ENCODE measurements around the gene KSR1. TPM values are rescaled to one million over a fixed set of nuclear protein-coding genes. Genes with fewer than 3 reads are reported as not detected.

The KSR1 gene
- total and polyA plus RNA-seq, 4 donors = 19.0 to 75.7 (median 42.6) TPM

GRCh38 chr17:27554911-27555310 is 98.7 kb downstream of the KSR1 start:
- WGBS, 2 donors = 87 to 95% methylated on average over 6 of the region's 6 CpGs
- Histone ChIP-seq H3K27me3 (ENCODE audit: control insufficient read depth in 1 of 2, insufficient read depth in 2 of 2, low read length in 1 of 2) (no peaks in the 10 kb centered on the region), H3K36me3 (ENCODE audit: control insufficient read depth in 1 of 2, insufficient read depth in 2 of 2, low read length in 1 of 2) (no peaks in the 10 kb centered on the region), H3K27ac (ENCODE audit: low read depth in 1 of 2, low read length in 2 of 2) (no peak overlapping the region), H3K4me1 (ENCODE audit: control insufficient read depth in 1 of 2, insufficient read depth in 2 of 2, low read length in 2 of 2) (no peaks in the 10 kb centered on the region), H3K9me3 (ENCODE audit: control insufficient read depth, low read length) (no peaks in the 10 kb centered on the region), H3K4me3 (ENCODE audit: low read length in 2 of 2) (no peak overlapping the region)
- intact Hi-C loops (cut with DNase I) = loop anchor here in 1 of 2 donors (10.0 kb wide), 1 partner anchor 60 kb away; no protein-coding TSS in a partner anchor
- DNase-seq (no peak), ATAC-seq (ENCODE audit: low FRiP score) (no peak)

DNA sequence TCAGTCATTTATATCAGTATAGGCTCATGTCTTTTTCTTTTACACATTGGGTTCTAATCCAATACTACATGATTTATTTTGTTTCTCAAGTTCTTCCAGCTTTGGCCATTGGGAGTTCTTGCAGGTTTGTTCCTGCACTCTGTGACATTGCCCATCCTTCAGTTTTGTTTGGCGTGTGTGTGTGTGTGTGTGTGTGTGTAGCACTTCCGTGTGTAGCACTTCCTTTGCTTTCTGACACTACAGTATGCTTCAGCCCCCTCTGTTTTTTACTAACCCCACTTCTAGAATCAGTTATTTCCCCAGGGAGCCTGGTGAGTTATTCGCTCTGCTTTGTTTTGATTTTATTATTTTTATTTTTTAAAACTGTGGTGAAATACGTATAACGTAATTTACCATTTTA is 99.1 kb downstream of the KSR1 start:
- Histone ChIP-seq H3K4me3 (ENCODE audit: low read length in 2 of 2) (no peak overlapping the region), H3K27me3 (ENCODE audit: control insufficient read depth in 1 of 2, insufficient read depth in 2 of 2, low read length in 1 of 2) (no peaks in the 10 kb centered on the region), H3K36me3 (ENCODE audit: control insufficient read depth in 1 of 2, insufficient read depth in 2 of 2, low read length in 1 of 2) (no peaks in the 10 kb centered on the region), H3K4me1 (ENCODE audit: control insufficient read depth in 1 of 2, insufficient read depth in 2 of 2, low read length in 2 of 2) (no peaks in the 10 kb centered on the region), H3K27ac (ENCODE audit: low read depth in 1 of 2, low read length in 2 of 2) (no peak overlapping the region), H3K9me3 (ENCODE audit: control insufficient read depth, low read length) (no peaks in the 10 kb centered on the region)
- DNase-seq = no peak
- WGBS, 2 donors = 77 to 80% methylated on average over 5 of the region's 5 CpGs
- ATAC-seq (ENCODE audit: low FRiP score) = no peak
- intact Hi-C loops (cut with DNase I) = loop anchor here in 1 of 2 donors (10.0 kb wide), 1 partner anchor 61 kb away; no protein-coding TSS in a partner anchor

- no peak overlapping the region for H3K27ac ChIP-seq (ENCODE audit: low read depth in 1 of 2, low read length in 2 of 2)
- 87% methylated on average over 5 of the region's 5 CpGs for WGBS, 2 donors
- intact Hi-C loops (cut with DNase I) = loop anchor here in 1 of 2 donors (10.0 kb wide), 1 partner anchor 64 kb away; no protein-coding TSS in a partner anchor
- no peaks in the 10 kb centered on the region for H3K9me3 ChIP-seq (ENCODE audit: control insufficient read depth, low read length)
- H3K27me3 ChIP-seq (ENCODE audit: control insufficient read depth in 1 of 2, insufficient read depth in 2 of 2, low read length in 1 of 2) = no peaks in the 10 kb centered on the region
- ATAC-seq (ENCODE audit: low FRiP score) (no peak), DNase-seq (peak in 1 of 2 donors; percentile 23)
- H3K4me1 ChIP-seq (ENCODE audit: control insufficient read depth in 1 of 2, insufficient read depth in 2 of 2, low read length in 2 of 2) = no peaks in the 10 kb centered on the region
- no peak overlapping the region for H3K4me3 ChIP-seq (ENCODE audit: low read length in 2 of 2)
- no peaks in the 10 kb centered on the region for H3K36me3 ChIP-seq (ENCODE audit: control insufficient read depth in 1 of 2, insufficient read depth in 2 of 2, low read length in 1 of 2)
These were observed 102.1 kb downstream of the KSR1 start for GRCh38 chr17:27558341-27558740.

DNA sequence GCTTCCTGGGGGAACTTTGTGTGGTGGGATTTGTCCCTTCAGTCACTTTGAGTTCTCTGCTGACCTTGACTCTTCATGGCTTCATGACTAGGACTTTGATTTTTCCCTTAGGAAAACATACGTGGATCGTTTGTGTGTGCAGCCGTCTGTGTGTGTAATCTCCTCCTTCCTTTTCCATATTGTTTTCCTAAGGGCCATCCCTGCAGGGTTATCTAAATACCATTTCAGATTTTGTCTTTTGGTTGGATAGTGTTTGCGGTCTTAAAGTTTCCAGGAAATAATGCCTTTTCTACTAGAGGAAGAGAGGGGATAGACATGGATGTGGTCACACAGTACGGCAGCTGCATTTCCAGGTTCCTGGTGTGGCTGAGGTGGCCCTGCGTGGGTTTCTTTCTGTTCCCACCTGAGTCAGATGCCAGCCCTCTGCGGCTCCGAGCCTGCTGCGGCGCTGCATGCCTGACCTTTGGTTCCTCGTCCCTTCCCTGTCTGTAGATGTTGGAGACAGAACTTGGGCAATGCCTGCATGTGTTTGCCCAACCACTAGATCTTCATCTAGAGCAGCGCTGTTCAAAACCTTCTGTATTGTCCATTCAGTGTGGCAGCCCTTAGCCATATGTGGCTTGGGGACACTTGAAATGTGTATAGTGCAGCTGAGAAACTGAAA is 102.7 kb downstream of the KSR1 start:
- 94 to 96% methylated on average over 12 of the region's 12 CpGs for WGBS, 2 donors
- intact Hi-C loops (cut with DNase I) = loop anchor here in 1 of 2 donors (10.0 kb wide), 1 partner anchor 64 kb away; no protein-coding TSS in a partner anchor
- Histone ChIP-seq H3K27ac (ENCODE audit: low read depth in 1 of 2, low read length in 2 of 2) (no peak overlapping the region), H3K4me1 (ENCODE audit: control insufficient read depth in 1 of 2, insufficient read depth in 2 of 2, low read length in 2 of 2) (no peaks in the 10 kb centered on the region), H3K4me3 (ENCODE audit: low read length in 2 of 2) (no peak overlapping the region), H3K9me3 (ENCODE audit: control insufficient read depth, low read length) (no peaks in the 10 kb centered on the region), H3K27me3 (ENCODE audit: control insufficient read depth in 1 of 2, insufficient read depth in 2 of 2, low read length in 1 of 2) (no peaks in the 10 kb centered on the region), H3K36me3 (ENCODE audit: control insufficient read depth in 1 of 2, insufficient read depth in 2 of 2, low read length in 1 of 2) (no peaks in the 10 kb centered on the region)
- peak in 1 of 2 donors; percentile 29 for DNase-seq
- ATAC-seq (ENCODE audit: low FRiP score) = no peak

GRCh38 chr17:27559506-27560481 is 103.5 kb downstream of the KSR1 start:
- peak; percentile 80 for ATAC-seq (ENCODE audit: low FRiP score)
- Histone ChIP-seq H3K27me3 (ENCODE audit: control insufficient read depth in 1 of 2, insufficient read depth in 2 of 2, low read length in 1 of 2) (no peaks in the 10 kb centered on the region), H3K4me1 (ENCODE audit: control insufficient read depth in 1 of 2, insufficient read depth in 2 of 2, low read length in 2 of 2) (no peaks in the 10 kb centered on the region), H3K4me3 (ENCODE audit: low read length in 2 of 2) (no peak overlapping the region), H3K36me3 (ENCODE audit: control insufficient read depth in 1 of 2, insufficient read depth in 2 of 2, low read length in 1 of 2) (no peaks in the 10 kb centered on the region), H3K9me3 (ENCODE audit: control insufficient read depth, low read length) (no peaks in the 10 kb centered on the region), H3K27ac (ENCODE audit: low read depth in 1 of 2, low read length in 2 of 2) (no peak overlapping the region)
- WGBS, 2 donors = 30 to 33% methylated on average over 22 of the region's 22 CpGs
- peak; percentile 80 to 85 for DNase-seq
- intact Hi-C loops (cut with DNase I) = loop anchor here in 1 of 2 donors (10.0 kb wide), 1 partner anchor 65 kb away; no protein-coding TSS in a partner anchor

DNA sequence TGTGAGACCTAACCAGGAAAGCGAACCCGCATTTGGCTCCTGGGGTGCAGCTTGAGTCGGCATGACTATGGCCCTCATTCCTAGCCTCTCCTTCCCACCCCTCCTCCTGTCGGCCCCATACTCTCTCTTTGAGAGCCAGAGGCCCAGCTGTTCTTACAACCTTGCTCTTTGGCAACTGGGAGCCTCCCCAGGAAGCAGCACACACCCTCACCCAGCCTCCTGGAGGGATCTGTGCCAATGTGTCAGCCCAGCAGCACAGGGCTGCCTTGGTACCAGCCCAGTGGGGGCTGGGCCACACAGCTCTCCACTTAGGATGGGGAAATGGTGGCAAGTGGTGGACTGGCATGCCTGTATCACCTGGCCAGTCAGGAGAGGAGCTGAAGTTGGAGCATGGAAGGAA is 104.4 kb downstream of the KSR1 start:
- 78 to 80% methylated on average over 4 of the region's 4 CpGs for WGBS, 2 donors
- H3K27me3 ChIP-seq (ENCODE audit: control insufficient read depth in 1 of 2, insufficient read depth in 2 of 2, low read length in 1 of 2) = no peaks in the 10 kb centered on the region
- peak in 1 of 2 donors; percentile 59 for DNase-seq
- peak; percentile 49 for ATAC-seq (ENCODE audit: low FRiP score)
- no peaks in the 10 kb centered on the region for H3K9me3 ChIP-seq (ENCODE audit: control insufficient read depth, low read length)
- H3K27ac ChIP-seq (ENCODE audit: low read depth in 1 of 2, low read length in 2 of 2) = no peak overlapping the region
- intact Hi-C loops (cut with DNase I) = no loop called here
- H3K36me3 ChIP-seq (ENCODE audit: control insufficient read depth in 1 of 2, insufficient read depth in 2 of 2, low read length in 1 of 2) = no peaks in the 10 kb centered on the region
- no peak overlapping the region for H3K4me3 ChIP-seq (ENCODE audit: low read length in 2 of 2)
- H3K4me1 ChIP-seq (ENCODE audit: control insufficient read depth in 1 of 2, insufficient read depth in 2 of 2, low read length in 2 of 2) = no peaks in the 10 kb centered on the region

- Histone ChIP-seq H3K36me3 (ENCODE audit: control insufficient read depth in 1 of 2, insufficient read depth in 2 of 2, low read length in 1 of 2) (no peaks in the 10 kb centered on the region), H3K27ac (ENCODE audit: low read depth in 1 of 2, low read length in 2 of 2) (no peak overlapping the region), H3K4me1 (ENCODE audit: control insufficient read depth in 1 of 2, insufficient read depth in 2 of 2, low read length in 2 of 2) (no peaks in the 10 kb centered on the region), H3K27me3 (ENCODE audit: control insufficient read depth in 1 of 2, insufficient read depth in 2 of 2, low read length in 1 of 2) (no peaks in the 10 kb centered on the region), H3K4me3 (ENCODE audit: low read length in 2 of 2) (no peak overlapping the region), H3K9me3 (ENCODE audit: control insufficient read depth, low read length) (no peaks in the 10 kb centered on the region)
- 92% methylated on average over 8 of the region's 8 CpGs for WGBS, 2 donors
- ATAC-seq (ENCODE audit: low FRiP score) (no peak), DNase-seq (no peak)
- intact Hi-C loops (cut with DNase I) = no loop called here
These were observed 106.7 kb downstream of the KSR1 start for GRCh38 chr17:27562777-27563455.

- Histone ChIP-seq H3K27ac (ENCODE audit: low read depth in 1 of 2, low read length in 2 of 2) (no peak overlapping the region), H3K9me3 (ENCODE audit: control insufficient read depth, low read length) (no peaks in the 10 kb centered on the region), H3K36me3 (ENCODE audit: control insufficient read depth in 1 of 2, insufficient read depth in 2 of 2, low read length in 1 of 2) (no peaks in the 10 kb centered on the region), H3K4me3 (ENCODE audit: low read length in 2 of 2) (no peak overlapping the region), H3K4me1 (ENCODE audit: control insufficient read depth in 1 of 2, insufficient read depth in 2 of 2, low read length in 2 of 2) (no peaks in the 10 kb centered on the region), H3K27me3 (ENCODE audit: control insufficient read depth in 1 of 2, insufficient read depth in 2 of 2, low read length in 1 of 2) (no peaks in the 10 kb centered on the region)
- DNase-seq (no peak), ATAC-seq (ENCODE audit: low FRiP score) (no peak)
- 96 to 97% methylated on average over 7 of the region's 7 CpGs for WGBS, 2 donors
- intact Hi-C loops (cut with DNase I) = no loop called here
These were observed 107.3 kb downstream of the KSR1 start for GRCh38 chr17:27563532-27563931.

Data from aorta (tissue), 5 donors.